ENCODE results near the gene LLGL2. TPM values are rescaled to one million over a fixed set of nuclear protein-coding genes. Genes with fewer than 3 reads are reported as not detected.

Gene LLGL2
- total RNA-seq, 1 donor from 2014 or later: 90.6 TPM

GRCh38 chr17:75494326-75494877 is 31.1 kb upstream of the LLGL2 start:
- H3K36me3 Mint-ChIP-seq: no peaks in the 10 kb centered on the region
- H3K4me3 Mint-ChIP-seq: no peak overlapping the region
- no peaks in the 10 kb centered on the region for H3K27me3 Mint-ChIP-seq
- H3K9me3 Mint-ChIP-seq: no peaks in the 10 kb centered on the region
- H3K4me1 Mint-ChIP-seq (ENCODE audit: unreplicated experiment): no peaks in the 10 kb centered on the region
- no peak for DNase-seq (ENCODE audit: extremely low spot score, unreplicated experiment)
- TF ChIP-seq, protein P1, sequence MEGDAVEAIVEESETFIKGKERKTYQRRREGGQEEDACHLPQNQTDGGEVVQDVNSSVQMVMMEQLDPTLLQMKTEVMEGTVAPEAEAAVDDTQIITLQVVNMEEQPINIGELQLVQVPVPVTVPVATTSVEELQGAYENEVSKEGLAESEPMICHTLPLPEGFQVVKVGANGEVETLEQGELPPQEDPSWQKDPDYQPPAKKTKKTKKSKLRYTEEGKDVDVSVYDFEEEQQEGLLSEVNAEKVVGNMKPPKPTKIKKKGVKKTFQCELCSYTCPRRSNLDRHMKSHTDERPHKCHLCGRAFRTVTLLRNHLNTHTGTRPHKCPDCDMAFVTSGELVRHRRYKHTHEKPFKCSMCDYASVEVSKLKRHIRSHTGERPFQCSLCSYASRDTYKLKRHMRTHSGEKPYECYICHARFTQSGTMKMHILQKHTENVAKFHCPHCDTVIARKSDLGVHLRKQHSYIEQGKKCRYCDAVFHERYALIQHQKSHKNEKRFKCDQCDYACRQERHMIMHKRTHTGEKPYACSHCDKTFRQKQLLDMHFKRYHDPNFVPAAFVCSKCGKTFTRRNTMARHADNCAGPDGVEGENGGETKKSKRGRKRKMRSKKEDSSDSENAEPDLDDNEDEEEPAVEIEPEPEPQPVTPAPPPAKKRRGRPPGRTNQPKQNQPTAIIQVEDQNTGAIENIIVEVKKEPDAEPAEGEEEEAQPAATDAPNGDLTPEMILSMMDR (conservative IDR thresholded peaks at IDR 0.05): no peak
- peak overlapping the region; percentile 65 for H3K27ac Mint-ChIP-seq

- no peaks in the 10 kb centered on the region for H3K36me3 Mint-ChIP-seq
- TF ChIP-seq, protein P1 (conservative IDR thresholded peaks at IDR 0.05): no peak
- H3K4me1 Mint-ChIP-seq (ENCODE audit: unreplicated experiment): no peaks in the 10 kb centered on the region
- H3K27me3 Mint-ChIP-seq: no peaks in the 10 kb centered on the region
- no peak overlapping the region for H3K4me3 Mint-ChIP-seq
- H3K27ac Mint-ChIP-seq: no peak overlapping the region
- no peak for DNase-seq (ENCODE audit: extremely low spot score, unreplicated experiment)
- H3K9me3 Mint-ChIP-seq: no peaks in the 10 kb centered on the region
Measured at GRCh38 chr17:75496005-75496404, 29.5 kb upstream of the LLGL2 start.

GRCh38 chr17:75498039-75498725 is 27.3 kb upstream of the LLGL2 start:
- Mint-ChIP-seq H3K27ac (no peak overlapping the region), H3K27me3 (no peaks in the 10 kb centered on the region), H3K9me3 (no peaks in the 10 kb centered on the region), H3K36me3 (no peaks in the 10 kb centered on the region), H3K4me3 (no peak overlapping the region), H3K4me1 (ENCODE audit: unreplicated experiment) (no peaks in the 10 kb centered on the region)
- TF ChIP-seq, protein P1 (conservative IDR thresholded peaks at IDR 0.05): no peak
- DNase-seq (ENCODE audit: extremely low spot score, unreplicated experiment): no peak

- DNase-seq (ENCODE audit: extremely low spot score, unreplicated experiment): no peak
- Mint-ChIP-seq H3K9me3 (no peaks in the 10 kb centered on the region), H3K27me3 (no peaks in the 10 kb centered on the region), H3K27ac (no peak overlapping the region), H3K36me3 (no peaks in the 10 kb centered on the region), H3K4me1 (ENCODE audit: unreplicated experiment) (no peaks in the 10 kb centered on the region), H3K4me3 (no peak overlapping the region)
- TF ChIP-seq, protein P1 (conservative IDR thresholded peaks at IDR 0.05): no peak
Measured at GRCh38 chr17:75498726-75499213, 26.7 kb upstream of the LLGL2 start.

- Mint-ChIP-seq H3K27me3 (no peaks in the 10 kb centered on the region), H3K27ac (no peak overlapping the region), H3K36me3 (no peaks in the 10 kb centered on the region)
Measured at GRCh38 chr17:75499313-75500022, 26.0 kb upstream of the LLGL2 start.

More at GRCh38 chr17:75499313-75500022, 26.0 kb upstream of the LLGL2 start:
- Mint-ChIP-seq H3K4me3 (no peak overlapping the region), H3K9me3 (no peaks in the 10 kb centered on the region), H3K4me1 (ENCODE audit: unreplicated experiment) (no peaks in the 10 kb centered on the region)
- no peak for DNase-seq (ENCODE audit: extremely low spot score, unreplicated experiment)
- TF ChIP-seq, protein P1 (conservative IDR thresholded peaks at IDR 0.05): no peak

Measured in type B pancreatic cell (in vitro differentiated cells).